ENCODE measurements around the gene CASP14.
A peak's percentile ranks its signal among the peaks of the same experiment; 100 is the strongest.
"Not testable (repeated sequence)": the region's sequence is repeated elsewhere in the genome, so short reads cannot be mapped to it uniquely, and the experiment has no call there.

Gene CASP14, protein sequence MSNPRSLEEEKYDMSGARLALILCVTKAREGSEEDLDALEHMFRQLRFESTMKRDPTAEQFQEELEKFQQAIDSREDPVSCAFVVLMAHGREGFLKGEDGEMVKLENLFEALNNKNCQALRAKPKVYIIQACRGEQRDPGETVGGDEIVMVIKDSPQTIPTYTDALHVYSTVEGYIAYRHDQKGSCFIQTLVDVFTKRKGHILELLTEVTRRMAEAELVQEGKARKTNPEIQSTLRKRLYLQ

GRCh38 chr19:15048885-15049541 is at the start of gene CASP14:
Gene CASP14 (plus strand): TSS chr19:15049480. CDS start chr19:15052252, 2,772 bp downstream.
- no peak within 1 kb of the TSS for H3K4me3 ChIP-seq (replicated peaks; ENCODE audit: low read depth, low read length)

DNA sequence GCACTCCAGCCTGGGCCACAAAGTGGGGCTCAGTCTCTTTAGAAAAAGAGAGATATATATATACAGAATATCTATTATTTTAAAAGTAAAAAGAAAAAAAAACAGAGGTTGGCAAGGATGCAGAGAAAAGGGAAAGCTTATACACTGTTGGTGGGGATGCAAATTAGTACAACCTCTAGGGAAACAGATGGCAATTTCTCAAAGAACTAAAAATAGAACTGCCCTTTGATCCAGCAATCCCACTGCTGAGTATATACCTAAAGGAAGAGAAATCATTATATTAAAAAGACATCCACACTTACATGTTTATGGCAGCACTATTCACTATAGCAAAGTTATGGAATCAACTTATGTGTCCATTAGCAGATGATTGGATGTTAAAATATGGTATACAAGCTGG is 41.0 kb upstream of the CASP14 start:
- DNase-seq (ENCODE audit: low read depth): no peak
- no peak overlapping the region for H3K4me3 ChIP-seq (replicated peaks; ENCODE audit: low read depth, low read length)
- TF ChIP-seq, protein P1, sequence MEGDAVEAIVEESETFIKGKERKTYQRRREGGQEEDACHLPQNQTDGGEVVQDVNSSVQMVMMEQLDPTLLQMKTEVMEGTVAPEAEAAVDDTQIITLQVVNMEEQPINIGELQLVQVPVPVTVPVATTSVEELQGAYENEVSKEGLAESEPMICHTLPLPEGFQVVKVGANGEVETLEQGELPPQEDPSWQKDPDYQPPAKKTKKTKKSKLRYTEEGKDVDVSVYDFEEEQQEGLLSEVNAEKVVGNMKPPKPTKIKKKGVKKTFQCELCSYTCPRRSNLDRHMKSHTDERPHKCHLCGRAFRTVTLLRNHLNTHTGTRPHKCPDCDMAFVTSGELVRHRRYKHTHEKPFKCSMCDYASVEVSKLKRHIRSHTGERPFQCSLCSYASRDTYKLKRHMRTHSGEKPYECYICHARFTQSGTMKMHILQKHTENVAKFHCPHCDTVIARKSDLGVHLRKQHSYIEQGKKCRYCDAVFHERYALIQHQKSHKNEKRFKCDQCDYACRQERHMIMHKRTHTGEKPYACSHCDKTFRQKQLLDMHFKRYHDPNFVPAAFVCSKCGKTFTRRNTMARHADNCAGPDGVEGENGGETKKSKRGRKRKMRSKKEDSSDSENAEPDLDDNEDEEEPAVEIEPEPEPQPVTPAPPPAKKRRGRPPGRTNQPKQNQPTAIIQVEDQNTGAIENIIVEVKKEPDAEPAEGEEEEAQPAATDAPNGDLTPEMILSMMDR (IDR thresholded peaks at IDR 0.05; ENCODE audit: low read length, missing control alignments): no peak

More at GRCh38 chr19:15048885-15049541, at the start of gene CASP14:
- DNase-seq (ENCODE audit: low read depth): no peak
- TF ChIP-seq, protein P1 (IDR thresholded peaks at IDR 0.05; ENCODE audit: low read length, missing control alignments): no peak

DNA sequence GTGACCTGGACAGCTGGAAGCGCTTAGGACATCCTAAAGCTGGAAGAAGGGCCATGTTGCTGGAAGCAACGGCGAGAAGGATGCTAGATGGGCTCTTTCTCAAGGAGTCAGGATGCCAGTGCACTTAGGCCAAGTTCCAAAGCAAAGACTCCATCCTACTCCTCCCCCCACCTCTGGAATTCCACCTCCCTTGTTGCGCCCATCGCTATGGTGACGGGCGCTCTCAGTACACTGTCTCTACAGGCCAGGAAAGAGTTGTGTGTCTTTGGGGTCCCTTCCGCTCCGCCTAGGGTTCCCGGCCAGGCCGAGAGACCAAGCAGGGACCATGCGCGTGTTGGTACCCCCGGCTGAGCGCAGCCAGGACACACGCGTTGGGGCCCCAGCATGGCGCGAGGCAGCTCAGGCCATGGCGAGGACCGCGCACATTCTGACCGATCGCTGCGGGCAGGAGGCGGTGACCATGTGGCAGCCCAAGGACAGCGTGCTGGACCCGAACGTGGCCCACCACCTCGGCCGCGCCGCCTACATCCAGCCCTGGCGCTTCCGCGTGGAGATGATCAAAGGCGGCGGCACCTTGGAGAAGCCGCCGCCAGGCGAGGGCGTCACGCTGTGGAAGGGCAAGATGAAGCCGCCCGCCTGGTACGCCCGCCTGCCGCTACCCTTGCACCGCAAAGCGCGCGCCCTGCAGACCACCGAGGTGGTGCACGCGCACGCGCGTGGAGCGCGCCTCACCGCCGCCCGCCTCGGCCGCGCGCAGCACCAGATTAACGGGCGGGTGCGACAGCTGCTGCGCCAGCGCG is 38.6 kb upstream of the CASP14 start:
- TF ChIP-seq, protein P1 (IDR thresholded peaks at IDR 0.05; ENCODE audit: low read length, missing control alignments): no peak
- no peak for DNase-seq (ENCODE audit: low read depth)
- no peak overlapping the region for H3K4me3 ChIP-seq (replicated peaks; ENCODE audit: low read depth, low read length)

- no peak for DNase-seq (ENCODE audit: low read depth)
- TF ChIP-seq, protein P1 (IDR thresholded peaks at IDR 0.05; ENCODE audit: low read length, missing control alignments): no peak
- H3K4me3 ChIP-seq (replicated peaks; ENCODE audit: low read depth, low read length): no peak overlapping the region
Measured at GRCh38 chr19:15014579-15014978, 34.7 kb upstream of the CASP14 start.

DNA sequence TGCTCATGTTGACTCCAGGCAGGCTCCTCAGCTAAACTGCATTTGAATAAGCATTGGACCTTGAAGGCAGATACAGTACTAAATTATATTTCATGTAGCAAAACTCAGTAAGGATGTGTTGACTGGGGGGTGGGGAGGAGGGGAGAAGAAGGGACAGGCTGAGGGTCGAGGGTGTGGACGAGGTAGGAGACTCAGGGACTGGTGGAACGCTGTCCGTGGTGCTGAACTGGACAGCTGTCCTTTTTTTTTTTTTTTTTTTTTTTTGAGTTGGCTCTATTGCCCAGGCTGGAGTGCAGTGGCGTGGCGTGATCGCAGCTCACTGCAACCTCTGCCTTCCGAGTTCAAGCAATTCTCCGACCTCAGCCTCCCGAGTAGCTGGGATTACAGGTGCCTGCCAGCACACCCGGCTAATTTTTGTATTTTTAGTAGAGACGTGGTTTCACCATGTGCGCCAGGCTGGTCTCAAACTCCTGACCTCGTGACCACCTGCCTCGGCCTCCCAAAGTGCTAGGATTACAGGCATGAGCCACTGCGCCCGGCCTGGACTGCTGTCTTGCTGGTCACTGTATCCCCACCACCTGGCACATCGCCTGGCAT is 33.2 kb upstream of the CASP14 start:
- H3K4me3 ChIP-seq (replicated peaks; ENCODE audit: low read depth, low read length): no peak overlapping the region
- peak; percentile 26 for DNase-seq (ENCODE audit: low read depth)
- TF ChIP-seq, protein P1 (IDR thresholded peaks at IDR 0.05; ENCODE audit: low read length, missing control alignments): no peak

DNA sequence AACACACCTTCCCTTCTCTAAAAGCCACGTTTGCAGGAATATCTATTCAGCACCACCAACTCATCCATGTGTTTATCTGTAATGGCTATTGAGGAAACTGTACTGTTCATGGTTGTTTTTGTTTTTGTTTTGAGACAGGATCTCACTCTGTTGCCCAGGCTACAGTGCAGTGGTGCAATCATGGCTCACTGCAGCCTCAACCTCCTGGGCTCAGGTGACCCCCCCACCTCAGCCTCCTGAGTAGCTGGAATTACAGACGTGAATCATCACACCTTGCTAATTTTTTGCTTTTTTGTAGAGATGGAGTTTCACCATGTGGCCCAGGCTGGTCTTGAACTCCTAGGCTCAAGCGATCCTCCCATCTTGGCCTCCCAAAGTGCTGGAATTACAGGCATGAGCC is 30.4 kb upstream of the CASP14 start:
- H3K4me3 ChIP-seq (replicated peaks; ENCODE audit: low read depth, low read length); DNase-seq (ENCODE audit: low read depth): not testable (repeated sequence)

Data from fibroblast of pulmonary artery (primary cell).